Measurements from ENCODE around the gene MICU2.

Gene MICU2

DNA sequence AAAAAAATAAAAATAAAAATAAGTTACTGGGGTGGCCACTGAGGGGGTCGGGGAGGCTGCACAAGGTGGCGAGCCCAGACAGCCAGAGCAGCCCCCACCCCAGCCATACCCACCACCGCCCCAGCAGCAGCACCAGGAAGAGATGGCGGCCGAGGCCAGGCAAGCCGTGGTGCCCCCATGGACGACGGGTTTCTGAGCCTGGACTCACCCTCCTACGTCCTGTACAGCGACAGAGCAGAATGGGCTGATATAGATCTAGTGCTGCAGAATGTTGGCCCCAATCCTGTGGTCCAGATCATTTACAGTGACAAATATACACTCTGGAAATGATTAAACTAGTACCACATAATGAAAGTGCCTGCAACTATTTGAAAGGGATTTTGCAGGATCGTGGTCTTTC lies 73.3 kb downstream of the MICU2 start:
- Histone ChIP-seq H3K27me3 (ENCODE audit: control insufficient read depth in 1 of 2, insufficient read depth in 2 of 2, low read length in 2 of 2) (no peaks in the 10 kb centered on the region), H3K9me3 (ENCODE audit: control insufficient read depth in 2 of 2, low read length in 2 of 2) (no peaks in the 10 kb centered on the region), H3K9ac (ENCODE audit: low read length in 2 of 2) (no peak overlapping the region), H3K4me3 (ENCODE audit: low read length in 2 of 2) (no peak overlapping the region), H3K27ac (ENCODE audit: low read length) (no peak overlapping the region), H3K36me3 (ENCODE audit: control insufficient read depth in 2 of 2, insufficient read depth in 2 of 2, low read length in 2 of 2) (peaks cover 3% of the 10 kb centered on the region in 2 donors), H3K4me1 (ENCODE audit: control insufficient read depth, insufficient read depth, low read length) (no peaks in the 10 kb centered on the region)

DNA sequence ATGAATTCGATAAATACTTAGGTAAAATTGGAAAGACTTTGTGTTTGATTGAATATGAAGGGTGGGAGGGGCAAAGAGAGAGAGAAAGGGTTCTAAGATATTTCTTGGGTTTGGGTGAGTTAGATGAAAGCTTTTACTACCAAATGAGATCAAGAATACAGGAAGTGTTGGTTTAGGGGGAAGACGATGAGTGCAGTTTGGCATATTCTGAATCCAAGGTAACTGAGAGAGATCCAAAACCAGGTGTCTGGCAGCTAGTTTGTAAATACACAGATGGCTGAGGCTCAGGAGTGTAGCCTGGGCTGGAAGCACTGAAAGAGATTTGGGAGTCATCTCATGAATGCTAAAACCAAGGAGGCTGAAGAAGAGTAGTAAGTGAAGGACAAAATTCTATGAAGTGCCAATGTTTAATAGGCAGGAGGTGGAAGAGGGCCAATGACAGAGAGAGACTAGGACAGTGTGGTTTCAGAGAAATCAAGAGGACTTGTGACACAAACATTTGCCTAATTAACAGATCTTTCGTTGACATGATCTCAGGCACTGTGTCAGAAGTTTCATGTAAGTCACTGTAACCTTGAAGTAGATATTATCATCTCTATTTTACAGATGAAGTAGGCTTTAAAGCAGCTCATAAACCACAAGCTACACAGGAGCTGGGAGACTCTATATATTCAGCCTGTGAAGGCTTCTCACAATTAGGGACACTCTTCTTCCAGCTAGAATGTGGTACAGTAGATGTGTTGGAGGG lies 74.7 kb downstream of the MICU2 start:
- Histone ChIP-seq H3K27me3 (ENCODE audit: control insufficient read depth in 1 of 2, insufficient read depth in 2 of 2, low read length in 2 of 2) (no peaks in the 10 kb centered on the region), H3K9ac (ENCODE audit: low read length in 2 of 2) (no peak overlapping the region), H3K27ac (ENCODE audit: low read length) (no peak overlapping the region), H3K4me3 (ENCODE audit: low read length in 2 of 2) (no peak overlapping the region), H3K9me3 (ENCODE audit: control insufficient read depth in 2 of 2, low read length in 2 of 2) (no peaks in the 10 kb centered on the region), H3K36me3 (ENCODE audit: control insufficient read depth in 2 of 2, insufficient read depth in 2 of 2, low read length in 2 of 2) (peaks cover 3% of the 10 kb centered on the region in 2 donors), H3K4me1 (ENCODE audit: control insufficient read depth, insufficient read depth, low read length) (no peaks in the 10 kb centered on the region)

DNA sequence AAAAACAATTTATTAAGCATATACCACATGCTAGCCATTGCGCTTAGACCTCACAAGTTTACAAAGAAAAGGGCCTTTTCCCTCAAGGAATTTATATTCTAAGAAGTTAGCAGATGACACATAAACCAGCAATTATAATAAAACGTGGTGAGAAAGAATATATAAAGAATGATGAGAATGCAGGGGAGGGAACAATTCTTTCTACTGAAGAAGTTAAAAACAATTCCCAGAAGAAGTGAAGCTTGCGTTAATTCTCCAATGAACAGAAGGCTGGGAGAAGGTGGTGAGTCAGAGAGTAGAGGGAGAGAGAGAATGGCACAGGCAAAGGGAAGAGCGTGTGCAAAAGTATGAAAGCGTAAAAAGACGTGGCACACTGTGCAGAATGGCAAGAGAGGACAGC lies 75.4 kb downstream of the MICU2 start:
- peaks cover 3% of the 10 kb centered on the region in 2 donors for H3K36me3 ChIP-seq (ENCODE audit: control insufficient read depth in 2 of 2, insufficient read depth in 2 of 2, low read length in 2 of 2)
- H3K9me3 ChIP-seq (ENCODE audit: control insufficient read depth in 2 of 2, low read length in 2 of 2), result no peaks in the 10 kb centered on the region
- H3K9ac ChIP-seq (ENCODE audit: low read length in 2 of 2), result no peak overlapping the region
- H3K4me3 ChIP-seq (ENCODE audit: low read length in 2 of 2), result no peak overlapping the region
- H3K27me3 ChIP-seq (ENCODE audit: control insufficient read depth in 1 of 2, insufficient read depth in 2 of 2, low read length in 2 of 2), result no peaks in the 10 kb centered on the region
- no peak overlapping the region for H3K27ac ChIP-seq (ENCODE audit: low read length)
- no peaks in the 10 kb centered on the region for H3K4me1 ChIP-seq (ENCODE audit: control insufficient read depth, insufficient read depth, low read length)

DNA sequence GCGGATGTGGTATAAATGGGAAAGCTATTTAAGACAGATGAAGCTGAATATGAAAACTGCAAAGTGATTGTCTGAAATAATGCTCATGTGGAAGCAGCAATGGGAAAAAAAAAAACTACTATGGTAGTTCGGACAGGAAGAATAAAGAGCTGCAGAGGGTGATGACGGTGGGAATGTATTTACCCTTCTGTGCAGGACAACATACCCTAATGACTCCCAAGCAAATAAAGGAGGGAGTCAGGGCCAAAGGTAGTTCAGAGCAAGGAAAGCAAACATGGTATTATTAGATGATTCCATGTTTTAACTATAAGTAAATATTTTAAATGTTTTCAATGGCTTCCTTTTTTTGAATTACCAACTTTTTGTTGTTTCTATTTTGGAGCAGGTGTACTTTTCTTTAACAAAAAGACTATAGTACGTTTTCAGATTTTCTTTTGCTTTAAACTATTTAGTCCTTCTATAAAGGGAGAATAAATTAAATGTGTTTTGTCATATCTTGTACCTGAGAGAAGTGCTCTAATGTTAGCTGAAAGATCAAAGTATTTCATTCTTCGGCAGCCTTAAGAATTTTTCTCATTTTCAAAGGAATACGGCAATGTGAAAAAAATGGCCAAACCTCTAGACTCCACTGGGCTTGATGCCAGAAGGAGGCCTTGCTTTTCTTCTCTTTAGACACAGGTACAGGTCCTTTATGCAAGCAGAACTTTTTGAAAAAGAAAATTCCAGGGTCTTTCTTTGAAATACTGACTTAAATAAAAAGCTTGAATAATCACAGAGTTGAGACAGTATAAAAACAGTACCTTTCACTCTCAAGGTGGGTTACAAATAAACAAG lies 77.0 kb downstream of the MICU2 start:
- no peaks in the 10 kb centered on the region for H3K27me3 ChIP-seq (ENCODE audit: control insufficient read depth in 1 of 2, insufficient read depth in 2 of 2, low read length in 2 of 2)
- H3K4me1 ChIP-seq (ENCODE audit: control insufficient read depth, insufficient read depth, low read length), result no peaks in the 10 kb centered on the region
- no peak overlapping the region for H3K4me3 ChIP-seq (ENCODE audit: low read length in 2 of 2)
- peaks cover 3% of the 10 kb centered on the region in 2 donors for H3K36me3 ChIP-seq (ENCODE audit: control insufficient read depth in 2 of 2, insufficient read depth in 2 of 2, low read length in 2 of 2)
- H3K9me3 ChIP-seq (ENCODE audit: control insufficient read depth in 2 of 2, low read length in 2 of 2), result no peaks in the 10 kb centered on the region
- no peak overlapping the region for H3K27ac ChIP-seq (ENCODE audit: low read length)
- H3K9ac ChIP-seq (ENCODE audit: low read length in 2 of 2), result no peak overlapping the region

DNA sequence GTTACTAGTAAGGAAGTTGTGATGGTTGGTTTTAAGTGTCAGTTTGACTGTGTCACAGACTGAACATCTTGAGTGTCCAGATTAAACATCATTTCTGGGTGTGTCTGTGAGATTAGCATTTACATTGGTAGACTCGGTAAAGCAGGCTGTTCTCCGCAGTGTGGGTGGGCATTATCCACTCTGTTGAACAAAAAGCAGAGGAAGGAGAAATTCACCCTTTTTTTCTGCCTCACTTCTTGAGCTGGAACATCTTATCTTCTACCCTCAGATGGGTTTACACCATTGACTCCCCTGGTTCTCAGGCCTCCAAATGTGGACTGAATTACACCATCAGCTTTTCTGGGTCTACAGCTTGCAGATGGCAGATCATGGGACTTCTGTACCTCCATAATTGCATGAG lies 81.1 kb downstream of the MICU2 start:
- H3K9ac ChIP-seq (ENCODE audit: low read length in 2 of 2), result no peak overlapping the region

DNA sequence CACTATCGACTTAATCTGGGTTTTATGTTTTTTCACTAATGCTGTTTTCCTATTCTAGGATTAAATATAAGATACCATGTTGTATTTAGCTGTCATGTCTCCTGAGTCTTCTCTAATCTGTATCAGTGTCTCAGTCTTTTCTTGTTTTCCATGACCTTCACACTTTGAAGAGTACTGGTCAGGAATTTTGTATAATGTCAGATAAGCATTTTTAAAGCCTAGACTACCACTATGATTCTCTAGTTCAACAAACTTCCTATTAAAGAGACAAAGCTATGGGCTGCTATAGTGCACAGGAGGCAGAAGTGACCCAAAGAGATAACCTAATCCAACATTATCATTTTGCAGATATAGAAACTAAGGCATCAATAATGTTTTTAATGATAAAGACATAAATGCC lies 81.8 kb downstream of the MICU2 start:
- H3K4me1 ChIP-seq (ENCODE audit: control insufficient read depth, insufficient read depth, low read length), result no peaks in the 10 kb centered on the region
- no peak overlapping the region for H3K9ac ChIP-seq (ENCODE audit: low read length in 2 of 2)
- H3K27me3 ChIP-seq (ENCODE audit: control insufficient read depth in 1 of 2, insufficient read depth in 2 of 2, low read length in 2 of 2), result no peaks in the 10 kb centered on the region
- H3K9me3 ChIP-seq (ENCODE audit: control insufficient read depth in 2 of 2, low read length in 2 of 2), result no peaks in the 10 kb centered on the region
- no peak overlapping the region for H3K27ac ChIP-seq (ENCODE audit: low read length)
- H3K36me3 ChIP-seq (ENCODE audit: control insufficient read depth in 2 of 2, insufficient read depth in 2 of 2, low read length in 2 of 2), result peaks cover 0 to 9% of the 10 kb centered on the region in 2 donors
- H3K4me3 ChIP-seq (ENCODE audit: low read length in 2 of 2), result no peak overlapping the region

More for the DNA sequence above, 81.1 kb downstream of the MICU2 start:
- Histone ChIP-seq H3K9me3 (ENCODE audit: control insufficient read depth in 2 of 2, low read length in 2 of 2) (no peaks in the 10 kb centered on the region), H3K27ac (ENCODE audit: low read length) (no peak overlapping the region), H3K27me3 (ENCODE audit: control insufficient read depth in 1 of 2, insufficient read depth in 2 of 2, low read length in 2 of 2) (no peaks in the 10 kb centered on the region), H3K4me3 (ENCODE audit: low read length in 2 of 2) (no peak overlapping the region), H3K4me1 (ENCODE audit: control insufficient read depth, insufficient read depth, low read length) (no peaks in the 10 kb centered on the region), H3K36me3 (ENCODE audit: control insufficient read depth in 2 of 2, insufficient read depth in 2 of 2, low read length in 2 of 2) (peaks cover 0 to 9% of the 10 kb centered on the region in 2 donors)

DNA sequence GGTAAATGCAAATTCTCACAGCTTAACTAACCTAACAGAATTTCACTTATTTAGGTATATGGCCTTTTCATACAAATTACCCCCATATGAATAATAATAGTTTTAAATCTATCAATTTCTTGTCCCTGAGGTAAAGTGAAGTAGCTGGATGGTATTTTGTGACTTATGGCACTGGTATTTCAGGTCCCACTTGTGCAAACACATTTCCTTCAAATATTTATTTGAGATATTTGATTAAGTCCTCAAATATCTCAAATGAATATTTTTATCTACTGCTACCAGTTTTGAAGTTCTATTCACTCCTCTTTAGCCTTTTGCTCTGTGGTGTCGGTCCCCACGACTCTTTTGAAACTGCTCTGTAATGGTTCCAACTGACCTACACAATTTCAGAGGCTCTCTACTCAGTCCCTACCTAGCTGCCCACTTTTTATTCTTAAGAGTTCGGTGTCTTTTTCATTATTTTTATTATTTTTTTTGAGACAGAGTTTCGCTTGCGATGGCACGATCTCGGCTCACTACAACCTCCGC lies 85.3 kb downstream of the MICU2 start:
- no peak overlapping the region for H3K4me3 ChIP-seq (ENCODE audit: low read length in 2 of 2)
- H3K9me3 ChIP-seq (ENCODE audit: control insufficient read depth in 2 of 2, low read length in 2 of 2), result no peaks in the 10 kb centered on the region
- peaks cover 0 to 14% of the 10 kb centered on the region in 2 donors for H3K36me3 ChIP-seq (ENCODE audit: control insufficient read depth in 2 of 2, insufficient read depth in 2 of 2, low read length in 2 of 2)
- no peaks in the 10 kb centered on the region for H3K27me3 ChIP-seq (ENCODE audit: control insufficient read depth in 1 of 2, insufficient read depth in 2 of 2, low read length in 2 of 2)
- H3K9ac ChIP-seq (ENCODE audit: low read length in 2 of 2), result no peak overlapping the region
- no peaks in the 10 kb centered on the region for H3K4me1 ChIP-seq (ENCODE audit: control insufficient read depth, insufficient read depth, low read length)
- H3K27ac ChIP-seq (ENCODE audit: low read length), result no peak overlapping the region

DNA sequence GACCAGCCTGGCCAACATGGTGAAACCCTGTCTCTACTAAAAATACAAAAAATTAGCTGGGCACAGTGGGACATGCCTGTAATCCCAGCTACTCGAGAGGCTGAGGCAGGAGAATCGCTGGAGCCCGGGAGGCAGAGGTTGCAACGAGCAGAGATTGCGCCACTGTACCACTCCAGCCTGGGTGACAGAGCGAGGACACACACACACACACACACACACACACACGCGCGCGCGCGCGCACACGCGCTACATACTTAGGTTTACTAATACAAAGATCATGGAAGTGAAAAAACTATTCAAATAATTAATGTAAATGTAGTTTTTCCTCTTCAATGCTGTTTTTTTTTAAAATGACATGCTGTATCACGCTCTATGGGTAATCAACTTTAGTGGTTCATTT lies 86.4 kb downstream of the MICU2 start:
- Histone ChIP-seq H3K9ac (ENCODE audit: low read length in 2 of 2) (no peak overlapping the region), H3K27ac (ENCODE audit: low read length) (no peak overlapping the region), H3K36me3 (ENCODE audit: control insufficient read depth in 2 of 2, insufficient read depth in 2 of 2, low read length in 2 of 2) (peaks cover 0 to 14% of the 10 kb centered on the region in 2 donors), H3K4me1 (ENCODE audit: control insufficient read depth, insufficient read depth, low read length) (no peaks in the 10 kb centered on the region), H3K4me3 (ENCODE audit: low read length in 2 of 2) (no peak overlapping the region), H3K9me3 (ENCODE audit: control insufficient read depth in 2 of 2, low read length in 2 of 2) (no peaks in the 10 kb centered on the region), H3K27me3 (ENCODE audit: control insufficient read depth in 1 of 2, insufficient read depth in 2 of 2, low read length in 2 of 2) (no peaks in the 10 kb centered on the region)

DNA sequence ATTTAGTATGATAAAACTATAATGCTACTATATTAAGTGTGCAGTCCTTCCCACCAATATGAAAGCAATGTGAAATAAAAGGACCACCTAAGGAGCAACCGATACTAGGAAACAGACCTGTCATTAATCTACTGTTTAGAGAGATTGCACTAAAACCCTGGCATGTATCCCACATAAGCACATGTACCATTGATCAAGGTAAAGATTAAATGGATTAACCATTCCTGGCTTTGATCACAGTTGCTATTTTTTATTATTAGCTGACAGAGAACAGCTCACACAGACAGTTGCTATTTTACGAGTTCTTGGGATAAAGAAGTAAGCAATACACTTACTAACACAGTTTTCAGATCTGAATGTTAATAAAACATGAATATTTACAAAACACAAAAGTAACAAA lies 87.2 kb downstream of the MICU2 start:
- no peaks in the 10 kb centered on the region for H3K27me3 ChIP-seq (ENCODE audit: control insufficient read depth in 1 of 2, insufficient read depth in 2 of 2, low read length in 2 of 2)
- no peak overlapping the region for H3K27ac ChIP-seq (ENCODE audit: low read length)
- no peaks in the 10 kb centered on the region for H3K4me1 ChIP-seq (ENCODE audit: control insufficient read depth, insufficient read depth, low read length)
- H3K4me3 ChIP-seq (ENCODE audit: low read length in 2 of 2), result no peak overlapping the region
- H3K9me3 ChIP-seq (ENCODE audit: control insufficient read depth in 2 of 2, low read length in 2 of 2), result no peaks in the 10 kb centered on the region
- H3K36me3 ChIP-seq (ENCODE audit: control insufficient read depth in 2 of 2, insufficient read depth in 2 of 2, low read length in 2 of 2), result peaks cover 0 to 14% of the 10 kb centered on the region in 2 donors
- no peak overlapping the region for H3K9ac ChIP-seq (ENCODE audit: low read length in 2 of 2)

DNA sequence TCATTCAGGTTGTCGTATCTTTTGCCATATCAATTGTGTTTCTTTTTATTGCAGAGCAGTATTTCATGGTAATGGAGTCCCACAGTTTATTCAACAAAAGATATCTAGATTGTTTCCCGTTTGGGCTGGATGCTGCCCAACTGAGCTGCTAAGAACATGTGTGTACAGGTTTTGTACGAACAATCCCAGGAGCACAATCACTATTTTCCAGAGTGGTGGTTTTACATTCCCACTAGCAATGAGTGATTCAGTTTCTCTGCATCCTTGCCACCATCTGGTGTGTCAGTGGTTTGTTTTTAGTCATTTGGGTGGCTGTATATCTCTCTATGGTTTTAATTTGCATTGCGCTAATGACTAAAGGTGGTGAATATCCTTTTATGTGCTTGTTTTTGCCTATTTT lies 92.1 kb downstream of the MICU2 start:
- no peak overlapping the region for H3K9ac ChIP-seq (ENCODE audit: low read length in 2 of 2)
- H3K4me1 ChIP-seq (ENCODE audit: control insufficient read depth, insufficient read depth, low read length), result no peaks in the 10 kb centered on the region
- H3K4me3 ChIP-seq (ENCODE audit: low read length in 2 of 2), result no peak overlapping the region
- H3K36me3 ChIP-seq (ENCODE audit: control insufficient read depth in 2 of 2, insufficient read depth in 2 of 2, low read length in 2 of 2), result peaks cover 5% of the 10 kb centered on the region in 2 donors
- H3K27me3 ChIP-seq (ENCODE audit: control insufficient read depth in 1 of 2, insufficient read depth in 2 of 2, low read length in 2 of 2), result no peaks in the 10 kb centered on the region
- no peak overlapping the region for H3K27ac ChIP-seq (ENCODE audit: low read length)
- no peaks in the 10 kb centered on the region for H3K9me3 ChIP-seq (ENCODE audit: control insufficient read depth in 2 of 2, low read length in 2 of 2)

Measured in stomach smooth muscle (tissue), 2 donors.